ENCODE results near the gene GAREM1.

DNA sequence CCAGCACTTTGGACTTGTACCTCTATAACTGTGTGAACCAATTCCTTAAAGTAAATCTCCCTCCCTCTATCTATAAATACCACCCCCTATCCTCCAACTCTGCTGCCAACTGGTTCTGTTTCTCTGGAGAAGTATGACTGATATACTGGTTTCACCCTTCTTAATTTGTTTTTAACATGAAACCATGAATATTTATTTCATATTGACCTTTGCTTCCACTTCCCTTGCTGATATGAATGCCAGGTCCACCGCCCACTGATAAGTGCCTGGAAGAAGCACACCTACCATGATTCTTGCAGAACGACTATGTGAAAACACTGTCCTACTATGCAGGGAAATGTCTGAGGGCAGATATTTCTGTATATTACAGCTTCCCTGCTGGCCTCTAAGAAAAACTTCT, 131.6 kb downstream of the GAREM1 start:
- TF ChIP-seq, protein P1, sequence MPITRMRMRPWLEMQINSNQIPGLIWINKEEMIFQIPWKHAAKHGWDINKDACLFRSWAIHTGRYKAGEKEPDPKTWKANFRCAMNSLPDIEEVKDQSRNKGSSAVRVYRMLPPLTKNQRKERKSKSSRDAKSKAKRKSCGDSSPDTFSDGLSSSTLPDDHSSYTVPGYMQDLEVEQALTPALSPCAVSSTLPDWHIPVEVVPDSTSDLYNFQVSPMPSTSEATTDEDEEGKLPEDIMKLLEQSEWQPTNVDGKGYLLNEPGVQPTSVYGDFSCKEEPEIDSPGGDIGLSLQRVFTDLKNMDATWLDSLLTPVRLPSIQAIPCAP (CRISPR knock-in tag; IDR thresholded peaks at IDR 0.05; ENCODE audit: borderline replicate concordance), result no peak
- TF ChIP-seq, protein P2, sequence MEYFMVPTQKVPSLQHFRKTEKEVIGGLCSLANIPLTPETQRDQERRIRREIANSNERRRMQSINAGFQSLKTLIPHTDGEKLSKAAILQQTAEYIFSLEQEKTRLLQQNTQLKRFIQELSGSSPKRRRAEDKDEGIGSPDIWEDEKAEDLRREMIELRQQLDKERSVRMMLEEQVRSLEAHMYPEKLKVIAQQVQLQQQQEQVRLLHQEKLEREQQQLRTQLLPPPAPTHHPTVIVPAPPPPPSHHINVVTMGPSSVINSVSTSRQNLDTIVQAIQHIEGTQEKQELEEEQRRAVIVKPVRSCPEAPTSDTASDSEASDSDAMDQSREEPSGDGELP (CRISPR knock-in tag; IDR thresholded peaks at IDR 0.05; ENCODE audit: borderline replicate concordance), result no peak
- TF ChIP-seq SMAD4 (CRISPR knock-in tag; conservative IDR thresholded peaks at IDR 0.05) (no peak), POLR2G (IDR thresholded peaks at IDR 0.05; ENCODE audit: low read depth, low read length) (no peak), KLF13 (tag; IDR thresholded peaks at IDR 0.05; ENCODE audit: borderline replicate concordance, low read depth) (no peak), ZSCAN29 (IDR thresholded peaks at IDR 0.05) (no peak), CBX8 (IDR thresholded peaks at IDR 0.05; ENCODE audit: borderline replicate concordance, extremely low read depth, low read depth, low read length, poor library complexity, severe bottlenecking) (no peak), ZFPM2 (CRISPR knock-in tag; IDR thresholded peaks at IDR 0.05) (no peak), POLR2A (conservative IDR thresholded peaks at IDR 0.05) (no peak), MECOM (CRISPR knock-in tag; IDR thresholded peaks at IDR 0.05) (no peak)
- TF ChIP-seq, protein P3, sequence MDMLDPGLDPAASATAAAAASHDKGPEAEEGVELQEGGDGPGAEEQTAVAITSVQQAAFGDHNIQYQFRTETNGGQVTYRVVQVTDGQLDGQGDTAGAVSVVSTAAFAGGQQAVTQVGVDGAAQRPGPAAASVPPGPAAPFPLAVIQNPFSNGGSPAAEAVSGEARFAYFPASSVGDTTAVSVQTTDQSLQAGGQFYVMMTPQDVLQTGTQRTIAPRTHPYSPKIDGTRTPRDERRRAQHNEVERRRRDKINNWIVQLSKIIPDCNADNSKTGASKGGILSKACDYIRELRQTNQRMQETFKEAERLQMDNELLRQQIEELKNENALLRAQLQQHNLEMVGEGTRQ (CRISPR knock-in tag; IDR thresholded peaks at IDR 0.05), result no peak
- TF ChIP-seq, protein P4, sequence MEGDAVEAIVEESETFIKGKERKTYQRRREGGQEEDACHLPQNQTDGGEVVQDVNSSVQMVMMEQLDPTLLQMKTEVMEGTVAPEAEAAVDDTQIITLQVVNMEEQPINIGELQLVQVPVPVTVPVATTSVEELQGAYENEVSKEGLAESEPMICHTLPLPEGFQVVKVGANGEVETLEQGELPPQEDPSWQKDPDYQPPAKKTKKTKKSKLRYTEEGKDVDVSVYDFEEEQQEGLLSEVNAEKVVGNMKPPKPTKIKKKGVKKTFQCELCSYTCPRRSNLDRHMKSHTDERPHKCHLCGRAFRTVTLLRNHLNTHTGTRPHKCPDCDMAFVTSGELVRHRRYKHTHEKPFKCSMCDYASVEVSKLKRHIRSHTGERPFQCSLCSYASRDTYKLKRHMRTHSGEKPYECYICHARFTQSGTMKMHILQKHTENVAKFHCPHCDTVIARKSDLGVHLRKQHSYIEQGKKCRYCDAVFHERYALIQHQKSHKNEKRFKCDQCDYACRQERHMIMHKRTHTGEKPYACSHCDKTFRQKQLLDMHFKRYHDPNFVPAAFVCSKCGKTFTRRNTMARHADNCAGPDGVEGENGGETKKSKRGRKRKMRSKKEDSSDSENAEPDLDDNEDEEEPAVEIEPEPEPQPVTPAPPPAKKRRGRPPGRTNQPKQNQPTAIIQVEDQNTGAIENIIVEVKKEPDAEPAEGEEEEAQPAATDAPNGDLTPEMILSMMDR (IDR thresholded peaks at IDR 0.05 in 2 of 3, conservative IDR thresholded peaks at IDR 0.05 in 1 of 3; ENCODE audit: insufficient read depth in 2 of 3, low read depth in 1 of 3, low read length in 3 of 3), result no peak
